ENCODE measurements around the gene MGMT.

Gene MGMT

DNA sequence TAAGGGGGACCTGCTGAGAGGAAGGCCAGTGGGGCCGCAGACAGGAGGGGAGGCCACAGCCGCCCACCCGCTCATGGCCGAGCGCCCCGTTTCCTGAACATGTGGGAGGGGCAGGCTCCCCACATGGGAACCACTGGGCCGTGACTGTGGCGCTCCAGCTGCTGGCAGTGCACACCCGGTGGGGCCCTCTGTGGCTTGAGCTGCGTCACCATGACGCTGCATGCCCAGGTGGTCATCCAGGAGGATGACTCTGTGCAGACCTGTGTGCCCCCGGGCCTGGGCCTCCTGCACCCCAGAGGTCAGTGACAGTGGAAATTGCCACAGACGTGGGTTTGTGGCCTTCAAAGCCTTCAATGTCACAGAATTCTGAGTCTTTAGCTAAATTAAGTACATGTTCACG, 85.1 kb downstream of the MGMT start:
- H3K9me3 ChIP-seq (replicated peaks; ENCODE audit: insufficient read depth, low read length), result no peaks in the 10 kb centered on the region
- no peak for DNase-seq
- no peaks in the 10 kb centered on the region for H4K20me1 ChIP-seq (ENCODE audit: insufficient read depth, low read length)
- H3K4me1 ChIP-seq (ENCODE audit: low read length), result no peaks in the 10 kb centered on the region
- H3K9ac ChIP-seq (ENCODE audit: low read length), result no peak overlapping the region
- H3K27me3 ChIP-seq (replicated peaks; ENCODE audit: insufficient read depth, low read length), result no peaks in the 10 kb centered on the region
- H3K27ac ChIP-seq (ENCODE audit: low read length), result no peak overlapping the region
- H2AFZ ChIP-seq (ENCODE audit: low read length), result no peak overlapping the region
- no peaks in the 10 kb centered on the region for H3F3A ChIP-seq (ENCODE audit: insufficient read depth, low read length)
- H3K9me2 ChIP-seq (replicated peaks; ENCODE audit: insufficient read depth, low read length), result no peaks in the 10 kb centered on the region
- H3K4me2 ChIP-seq (ENCODE audit: low read depth, low read length), result no peak overlapping the region
- no peaks in the 10 kb centered on the region for H3K36me3 ChIP-seq (replicated peaks; ENCODE audit: insufficient read depth, low read length)
- TF ChIP-seq EZH2phosphoT487 (IDR thresholded peaks at IDR 0.05; ENCODE audit: low read length), result no peak
- TF ChIP-seq, protein P1, sequence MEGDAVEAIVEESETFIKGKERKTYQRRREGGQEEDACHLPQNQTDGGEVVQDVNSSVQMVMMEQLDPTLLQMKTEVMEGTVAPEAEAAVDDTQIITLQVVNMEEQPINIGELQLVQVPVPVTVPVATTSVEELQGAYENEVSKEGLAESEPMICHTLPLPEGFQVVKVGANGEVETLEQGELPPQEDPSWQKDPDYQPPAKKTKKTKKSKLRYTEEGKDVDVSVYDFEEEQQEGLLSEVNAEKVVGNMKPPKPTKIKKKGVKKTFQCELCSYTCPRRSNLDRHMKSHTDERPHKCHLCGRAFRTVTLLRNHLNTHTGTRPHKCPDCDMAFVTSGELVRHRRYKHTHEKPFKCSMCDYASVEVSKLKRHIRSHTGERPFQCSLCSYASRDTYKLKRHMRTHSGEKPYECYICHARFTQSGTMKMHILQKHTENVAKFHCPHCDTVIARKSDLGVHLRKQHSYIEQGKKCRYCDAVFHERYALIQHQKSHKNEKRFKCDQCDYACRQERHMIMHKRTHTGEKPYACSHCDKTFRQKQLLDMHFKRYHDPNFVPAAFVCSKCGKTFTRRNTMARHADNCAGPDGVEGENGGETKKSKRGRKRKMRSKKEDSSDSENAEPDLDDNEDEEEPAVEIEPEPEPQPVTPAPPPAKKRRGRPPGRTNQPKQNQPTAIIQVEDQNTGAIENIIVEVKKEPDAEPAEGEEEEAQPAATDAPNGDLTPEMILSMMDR (IDR thresholded peaks at IDR 0.05; ENCODE audit: low read length), result no peak
- TF ChIP-seq EZH2 (optimal IDR thresholded peaks at IDR 0.05; ENCODE audit: low read depth, low read length), result no peak
- no peaks in the 10 kb centered on the region for H3K79me2 ChIP-seq (ENCODE audit: low read length)
- H3K4me3 ChIP-seq (ENCODE audit: low read length), result no peak overlapping the region

DNA sequence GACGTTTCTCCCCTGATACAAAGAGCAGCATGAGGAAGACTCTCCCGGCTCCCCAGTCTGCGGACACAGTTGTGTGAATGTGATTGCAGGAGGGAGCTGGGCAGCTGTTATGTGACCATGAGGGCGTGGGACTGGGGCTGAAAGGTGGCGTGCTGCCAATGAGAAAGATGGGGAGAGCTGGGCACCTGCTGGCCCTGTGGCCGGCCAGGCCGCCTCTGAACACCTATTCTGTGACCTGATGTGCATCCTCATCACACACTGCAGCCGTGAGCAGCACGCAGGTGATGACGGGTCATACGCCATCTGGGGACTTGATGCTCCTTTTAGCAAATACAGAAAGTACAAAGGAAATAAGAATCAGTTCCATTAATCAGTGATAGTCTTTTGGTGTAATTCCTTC, 86.9 kb downstream of the MGMT start:
- Histone ChIP-seq H4K20me1 (ENCODE audit: insufficient read depth, low read length) (no peaks in the 10 kb centered on the region), H3K27ac (ENCODE audit: low read length) (no peak overlapping the region), H3K36me3 (replicated peaks; ENCODE audit: insufficient read depth, low read length) (no peaks in the 10 kb centered on the region), H3K4me2 (ENCODE audit: low read depth, low read length) (no peak overlapping the region), H3K9me3 (replicated peaks; ENCODE audit: insufficient read depth, low read length) (no peaks in the 10 kb centered on the region), H3K27me3 (replicated peaks; ENCODE audit: insufficient read depth, low read length) (no peaks in the 10 kb centered on the region), H3K9me2 (replicated peaks; ENCODE audit: insufficient read depth, low read length) (no peaks in the 10 kb centered on the region), H3K4me1 (ENCODE audit: low read length) (no peaks in the 10 kb centered on the region), H3K79me2 (ENCODE audit: low read length) (no peaks in the 10 kb centered on the region), H3K9ac (ENCODE audit: low read length) (no peak overlapping the region), H3K4me3 (ENCODE audit: low read length) (no peak overlapping the region), H3F3A (ENCODE audit: insufficient read depth, low read length) (no peaks in the 10 kb centered on the region), H2AFZ (ENCODE audit: low read length) (no peak overlapping the region)
- TF ChIP-seq EZH2 (optimal IDR thresholded peaks at IDR 0.05; ENCODE audit: low read depth, low read length) (no peak), EZH2phosphoT487 (IDR thresholded peaks at IDR 0.05; ENCODE audit: low read length) (no peak)
- DNase-seq, result no peak

DNA sequence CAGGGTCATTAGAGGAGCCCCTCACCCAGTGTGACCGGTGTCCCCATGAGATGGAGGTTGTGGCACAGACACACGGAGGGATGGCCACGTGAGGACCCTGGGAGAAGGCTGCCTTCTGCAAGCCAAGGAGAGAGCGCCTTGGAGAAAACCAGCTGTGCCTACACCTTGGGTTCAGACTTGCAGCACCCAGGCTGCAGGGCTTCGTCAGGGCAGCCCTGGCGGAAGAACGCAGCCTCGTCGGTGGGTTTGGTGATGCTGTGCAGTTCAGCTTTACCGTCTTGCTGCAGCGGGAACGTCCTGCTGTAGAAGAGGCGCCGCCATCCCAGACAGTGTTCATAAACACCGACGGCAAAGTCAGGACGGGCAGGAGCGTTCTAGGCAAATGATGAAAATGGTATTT, 89.3 kb downstream of the MGMT start:
- H3F3A ChIP-seq (ENCODE audit: insufficient read depth, low read length), result no peaks in the 10 kb centered on the region
- DNase-seq, result no peak
- H3K36me3 ChIP-seq (replicated peaks; ENCODE audit: insufficient read depth, low read length), result no peaks in the 10 kb centered on the region
- no peaks in the 10 kb centered on the region for H3K27me3 ChIP-seq (replicated peaks; ENCODE audit: insufficient read depth, low read length)
- TF ChIP-seq, protein P1 (IDR thresholded peaks at IDR 0.05; ENCODE audit: low read length), result no peak
- no peak for TF ChIP-seq EZH2 (optimal IDR thresholded peaks at IDR 0.05; ENCODE audit: low read depth, low read length)
- no peak for TF ChIP-seq EZH2phosphoT487 (IDR thresholded peaks at IDR 0.05; ENCODE audit: low read length)
- no peaks in the 10 kb centered on the region for H3K9me2 ChIP-seq (replicated peaks; ENCODE audit: insufficient read depth, low read length)
- no peak overlapping the region for H3K4me3 ChIP-seq (ENCODE audit: low read length)
- no peaks in the 10 kb centered on the region for H3K4me1 ChIP-seq (ENCODE audit: low read length)
- no peaks in the 10 kb centered on the region for H3K79me2 ChIP-seq (ENCODE audit: low read length)
- H2AFZ ChIP-seq (ENCODE audit: low read length), result no peak overlapping the region
- no peak overlapping the region for H3K9ac ChIP-seq (ENCODE audit: low read length)
- H4K20me1 ChIP-seq (ENCODE audit: insufficient read depth, low read length), result no peaks in the 10 kb centered on the region
- no peak overlapping the region for H3K27ac ChIP-seq (ENCODE audit: low read length)
- no peaks in the 10 kb centered on the region for H3K9me3 ChIP-seq (replicated peaks; ENCODE audit: insufficient read depth, low read length)
- no peak overlapping the region for H3K4me2 ChIP-seq (ENCODE audit: low read depth, low read length)

DNA sequence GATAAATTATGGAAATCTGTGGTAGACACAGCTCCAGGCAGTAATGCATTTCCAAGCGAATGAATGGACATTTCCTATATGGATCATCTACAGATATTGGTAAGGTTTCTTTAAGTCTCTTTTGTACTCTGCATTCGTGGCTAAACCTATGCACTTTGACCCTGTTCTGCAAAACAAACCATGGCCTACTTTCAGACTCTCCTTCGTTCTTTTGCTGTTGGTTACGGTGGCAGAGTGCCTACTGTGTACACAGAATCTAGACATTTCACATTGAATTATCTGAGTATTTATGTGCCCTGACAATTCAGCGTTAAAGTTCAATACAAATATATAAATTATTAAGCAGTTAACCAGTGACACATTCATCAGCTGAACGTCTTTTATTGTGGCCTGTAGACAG, 93.3 kb downstream of the MGMT start:
- no peak for TF ChIP-seq EZH2 (optimal IDR thresholded peaks at IDR 0.05; ENCODE audit: low read depth, low read length)
- no peak for TF ChIP-seq EZH2phosphoT487 (IDR thresholded peaks at IDR 0.05; ENCODE audit: low read length)
- TF ChIP-seq, protein P1 (IDR thresholded peaks at IDR 0.05; ENCODE audit: low read length), result no peak
- no peaks in the 10 kb centered on the region for H3K9me3 ChIP-seq (replicated peaks; ENCODE audit: insufficient read depth, low read length)
- H3K27ac ChIP-seq (ENCODE audit: low read length), result no peak overlapping the region

More for the DNA sequence above, 93.3 kb downstream of the MGMT start:
- no peak overlapping the region for H3K9ac ChIP-seq (ENCODE audit: low read length)
- no peak overlapping the region for H3K4me3 ChIP-seq (ENCODE audit: low read length)
- no peaks in the 10 kb centered on the region for H4K20me1 ChIP-seq (ENCODE audit: insufficient read depth, low read length)
- H3K79me2 ChIP-seq (ENCODE audit: low read length), result no peaks in the 10 kb centered on the region
- H3K27me3 ChIP-seq (replicated peaks; ENCODE audit: insufficient read depth, low read length), result no peaks in the 10 kb centered on the region
- no peaks in the 10 kb centered on the region for H3K9me2 ChIP-seq (replicated peaks; ENCODE audit: insufficient read depth, low read length)
- no peaks in the 10 kb centered on the region for H3K36me3 ChIP-seq (replicated peaks; ENCODE audit: insufficient read depth, low read length)
- no peak overlapping the region for H2AFZ ChIP-seq (ENCODE audit: low read length)
- no peaks in the 10 kb centered on the region for H3K4me1 ChIP-seq (ENCODE audit: low read length)
- DNase-seq, result no peak
- no peak overlapping the region for H3K4me2 ChIP-seq (ENCODE audit: low read depth, low read length)
- H3F3A ChIP-seq (ENCODE audit: insufficient read depth, low read length), result no peaks in the 10 kb centered on the region
